ENCODE data around the gene TM2D1.

DNA sequence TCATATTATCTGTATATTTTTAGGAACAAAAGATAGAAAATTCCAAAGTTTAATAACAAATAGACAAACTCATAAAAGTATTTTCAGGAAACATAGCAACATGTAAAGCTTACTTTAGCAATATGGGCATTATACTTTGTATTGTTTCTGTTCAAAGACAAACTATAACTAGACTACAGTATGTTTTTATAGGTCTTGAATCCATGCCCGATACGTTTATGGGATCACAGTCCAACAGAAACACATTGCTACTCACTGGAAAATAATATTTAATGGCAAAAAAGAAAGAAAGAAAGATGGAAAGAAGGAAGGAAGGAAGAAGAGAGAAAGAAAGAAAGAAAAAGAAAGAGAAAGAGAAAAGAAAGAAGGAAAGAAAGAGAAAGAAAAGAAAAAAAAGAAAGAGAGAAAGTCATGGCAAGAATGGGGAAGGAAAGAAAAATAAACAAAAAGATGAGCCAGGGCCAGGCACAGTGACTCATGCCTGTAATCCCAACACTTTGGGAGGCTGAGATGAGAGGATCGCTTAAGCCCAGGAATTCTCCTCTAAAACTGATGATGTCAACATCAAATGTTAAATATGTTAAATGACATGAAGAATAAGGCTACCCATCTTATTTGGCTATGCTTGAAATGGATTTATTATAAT lies 32.7 kb downstream of the TM2D1 start:
- TF ChIP-seq, protein P1, sequence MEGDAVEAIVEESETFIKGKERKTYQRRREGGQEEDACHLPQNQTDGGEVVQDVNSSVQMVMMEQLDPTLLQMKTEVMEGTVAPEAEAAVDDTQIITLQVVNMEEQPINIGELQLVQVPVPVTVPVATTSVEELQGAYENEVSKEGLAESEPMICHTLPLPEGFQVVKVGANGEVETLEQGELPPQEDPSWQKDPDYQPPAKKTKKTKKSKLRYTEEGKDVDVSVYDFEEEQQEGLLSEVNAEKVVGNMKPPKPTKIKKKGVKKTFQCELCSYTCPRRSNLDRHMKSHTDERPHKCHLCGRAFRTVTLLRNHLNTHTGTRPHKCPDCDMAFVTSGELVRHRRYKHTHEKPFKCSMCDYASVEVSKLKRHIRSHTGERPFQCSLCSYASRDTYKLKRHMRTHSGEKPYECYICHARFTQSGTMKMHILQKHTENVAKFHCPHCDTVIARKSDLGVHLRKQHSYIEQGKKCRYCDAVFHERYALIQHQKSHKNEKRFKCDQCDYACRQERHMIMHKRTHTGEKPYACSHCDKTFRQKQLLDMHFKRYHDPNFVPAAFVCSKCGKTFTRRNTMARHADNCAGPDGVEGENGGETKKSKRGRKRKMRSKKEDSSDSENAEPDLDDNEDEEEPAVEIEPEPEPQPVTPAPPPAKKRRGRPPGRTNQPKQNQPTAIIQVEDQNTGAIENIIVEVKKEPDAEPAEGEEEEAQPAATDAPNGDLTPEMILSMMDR (IDR thresholded peaks at IDR 0.05), result no peak
- TF ChIP-seq POLR2A (IDR thresholded peaks at IDR 0.05) (no peak), POLR2AphosphoS5 (IDR thresholded peaks at IDR 0.05; ENCODE audit: insufficient read depth in 1 of 2, low read depth in 1 of 2) (peak in 1 of 2 donors; percentile 16)

All from vagina (tissue), 2 donors.